Measurements from ENCODE around the gene SEMA4D. TPM values are rescaled to one million over a fixed set of nuclear protein-coding genes. Genes with fewer than 3 reads are reported as not detected.

SEMA4D gene
- total and polyA plus RNA-seq, 9 of the 15 experiments (the other 6 are each of a cell fraction or from before 2014, with no cell fraction given) = 0.38 to 5.1 (median 1.8) TPM

GRCh38 chr9:89522959-89523285 is 25.0 kb upstream of the SEMA4D start:
- ATAC-seq (no peak), DNase-seq (ENCODE audit: extremely low read depth in 1 of 4, low spot score in 3 of 4) (no peak), FAIRE-seq (no peak)
- intact Hi-C loops (cut with micrococcal nuclease) (no loop called here), in situ Hi-C loops (cut with MboI) (no loop called here)
- no peak overlapping the region for H3K4me2 ChIP-seq (ENCODE audit: insufficient read depth, low read length)
- peaks cover 0 to 7% of the 10 kb centered on the region in 2 experiments; a peak in 1 of 5 replicates for H3K27me3 ChIP-seq (ENCODE audit: control insufficient read depth in 2 of 2, insufficient read depth in 2 of 2, low read length in 2 of 2)
- ChIA-PET CTCF (ENCODE audit: low intra/inter-chr PET ratio) (no interaction called here), POLR2A (no interaction called here)
- H3K9me1 ChIP-seq (ENCODE audit: control insufficient read depth, insufficient read depth, low read length) = no peaks in the 10 kb centered on the region
- no peak overlapping the region for H3K27ac ChIP-seq (ENCODE audit: extremely low read depth, low read depth, low read length)
- H3K9ac ChIP-seq (ENCODE audit: insufficient read depth in 1 of 2, low read depth in 2 of 2, low read length in 2 of 2) = no peak overlapping the region
- H4K20me1 ChIP-seq (replicated peaks; ENCODE audit: control insufficient read depth, insufficient read depth, low read length) = no peaks in the 10 kb centered on the region
- H3K79me2 ChIP-seq (ENCODE audit: control insufficient read depth, insufficient read depth, low read length) = no peaks in the 10 kb centered on the region
- no peaks in the 10 kb centered on the region for H3K9me3 ChIP-seq (replicated peaks; ENCODE audit: control insufficient read depth, insufficient read depth, low read depth, low read length)
- peaks cover 0 to 3% of the 10 kb centered on the region in 2 experiments; a peak in 2 of 5 replicates for H3K4me1 ChIP-seq (replicated peaks in 1 of 2; ENCODE audit: control insufficient read depth in 2 of 2, insufficient read depth in 2 of 2, low read length in 2 of 2)
- TF ChIP-seq PREB (CRISPR knock-in tag; IDR thresholded peaks at IDR 0.05) = no peak
- no peak for TF ChIP-seq FOXK2 (conservative IDR thresholded peaks at IDR 0.05 in 1 of 2, IDR thresholded peaks at IDR 0.05 in 1 of 2; ENCODE audit: low read depth in 2 of 2)
- TF ChIP-seq ARID1B (IDR thresholded peaks at IDR 0.05) = no peak
- no peak for TF ChIP-seq PTRF (tag; IDR thresholded peaks at IDR 0.05)
- TF ChIP-seq BCL6 (CRISPR knock-in tag; IDR thresholded peaks at IDR 0.05) = no peak
- no peak for TF ChIP-seq KLF6 (CRISPR knock-in tag; IDR thresholded peaks at IDR 0.05; ENCODE audit: borderline replicate concordance)
- TF ChIP-seq GABPB2 (CRISPR knock-in tag; conservative IDR thresholded peaks at IDR 0.05) = no peak
- TF ChIP-seq MEF2D (tag; conservative IDR thresholded peaks at IDR 0.05; ENCODE audit: low read depth) = no peak
- no peak for TF ChIP-seq VEZF1 (CRISPR knock-in tag; IDR thresholded peaks at IDR 0.05)
- no peak for TF ChIP-seq ZFP1 (CRISPR knock-in tag; IDR thresholded peaks at IDR 0.05)
- no peak for TF ChIP-seq ZC3H11A (IDR thresholded peaks at IDR 0.05; ENCODE audit: low read depth, low read length)
- TF ChIP-seq EWSR1 (IDR thresholded peaks at IDR 0.05; ENCODE audit: borderline replicate concordance, low read depth, partially characterized antibody) = no peak
- no peak for TF ChIP-seq DPF2 (IDR thresholded peaks at IDR 0.05)
- no peak for TF ChIP-seq ETV6 (IDR thresholded peaks at IDR 0.05; ENCODE audit: borderline replicate concordance in 1 of 2, low read depth in 2 of 2, low read length in 1 of 2)
- no peak for TF ChIP-seq ETV6 (CRISPR knock-in tag; IDR thresholded peaks at IDR 0.05; ENCODE audit: borderline replicate concordance)
- TF ChIP-seq, protein P1, sequence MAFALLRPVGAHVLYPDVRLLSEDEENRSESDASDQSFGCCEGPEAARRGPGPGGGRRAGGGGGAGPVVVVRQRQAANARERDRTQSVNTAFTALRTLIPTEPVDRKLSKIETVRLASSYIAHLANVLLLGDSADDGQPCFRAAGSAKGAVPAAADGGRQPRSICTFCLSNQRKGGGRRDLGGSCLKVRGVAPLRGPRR (CRISPR knock-in tag; IDR thresholded peaks at IDR 0.05) = no peak
- TF ChIP-seq ZNF143 (CRISPR knock-in tag; IDR thresholded peaks at IDR 0.05) = no peak
- no peak for TF ChIP-seq SIN3A (IDR thresholded peaks at IDR 0.05; ENCODE audit: borderline replicate concordance in 2 of 2, control insufficient read depth in 1 of 2, low read depth in 2 of 2, low read length in 2 of 2)
- no TSS peak for BruUV-seq (replicated peaks)
- H2AFZ ChIP-seq (ENCODE audit: low read depth, low read length) = no peak overlapping the region
- no peak overlapping the region for H3K4me3 ChIP-seq
- H3K36me3 ChIP-seq (ENCODE audit: control insufficient read depth, insufficient read depth, low read length) = no peaks in the 10 kb centered on the region
- WGBS (ENCODE audit: insufficient coverage, low coverage, missing lambda C conversion rate) = 14% methylated on average over 1 of the region's 2 CpGs

Measured in K562 (cell line).